ENCODE results near the gene SERP1.
A peak's percentile ranks its signal among the peaks of the same experiment; 100 is the strongest.
"Not testable (repeated sequence)": the region's sequence is repeated elsewhere in the genome, so short reads cannot be mapped to it uniquely, and the experiment has no call there.

Gene SERP1

DNA sequence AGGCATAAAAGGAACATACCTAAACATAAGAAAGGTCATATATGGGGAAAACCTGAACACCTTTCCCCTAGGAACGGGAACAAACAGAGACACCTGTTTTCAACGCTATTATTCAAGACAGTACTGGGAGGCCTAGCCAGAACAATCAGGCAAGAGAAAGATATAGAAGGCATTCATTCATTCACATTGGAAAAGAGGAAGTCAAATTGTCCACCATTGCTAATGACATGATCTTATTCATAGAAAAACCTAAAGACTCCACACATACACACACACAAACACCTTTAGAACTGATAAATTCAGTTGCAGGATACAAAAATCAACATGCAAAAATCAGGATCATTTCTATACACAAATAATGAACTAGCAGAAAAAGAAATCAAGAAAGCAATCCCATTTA is 36.5 kb downstream of the SERP1 start:
- Histone ChIP-seq H3K4me3 (ENCODE audit: low read depth, low read length) (no peak overlapping the region), H3K27me3 (replicated peaks) (no peaks in the 10 kb centered on the region), H3K27ac (no peak overlapping the region), H3K36me3 (replicated peaks) (no peaks in the 10 kb centered on the region)
- in situ Hi-C loops (cut with HindIII; ENCODE audit: low pct_ligation_motif_present, low sequenced_read_pairs), result no loop called here
- no peak for TF ChIP-seq CTCF (IDR thresholded peaks at IDR 0.05; ENCODE audit: low read depth, low read length, missing control alignments)
- no peak for DNase-seq

GRCh38 chr3:150508401-150508800 is 37.9 kb downstream of the SERP1 start:
- H3K4me3 ChIP-seq (ENCODE audit: low read depth, low read length), result no peak overlapping the region
- no peak overlapping the region for H3K27ac ChIP-seq
- H3K36me3 ChIP-seq (replicated peaks), result no peaks in the 10 kb centered on the region
- no peak for DNase-seq
- H3K27me3 ChIP-seq (replicated peaks), result no peaks in the 10 kb centered on the region
- in situ Hi-C loops (cut with HindIII; ENCODE audit: low pct_ligation_motif_present, low sequenced_read_pairs), result no loop called here
- no peak for TF ChIP-seq CTCF (IDR thresholded peaks at IDR 0.05; ENCODE audit: low read depth, low read length, missing control alignments)

DNA sequence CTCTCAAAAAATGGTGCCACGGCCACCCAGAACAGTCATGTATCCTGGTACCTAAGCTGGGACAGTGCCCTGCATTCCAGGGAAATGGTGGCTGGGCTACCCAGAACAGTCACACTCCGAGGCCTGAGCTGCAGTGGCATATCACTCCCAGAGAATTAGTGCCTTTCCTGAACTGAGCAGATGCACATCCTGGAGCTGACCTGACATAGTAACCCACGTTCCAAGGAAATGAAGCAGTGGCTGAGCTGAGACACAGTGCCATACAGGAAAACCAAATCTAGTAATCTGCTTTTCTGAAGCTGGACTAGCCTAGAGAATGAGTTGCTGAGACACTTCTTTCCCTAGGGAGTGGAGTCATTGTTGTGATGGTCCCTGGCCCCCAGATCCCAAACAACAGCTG is 41.8 kb downstream of the SERP1 start:
- H3K4me3 ChIP-seq (ENCODE audit: low read depth, low read length), result no peak overlapping the region
- H3K27me3 ChIP-seq (replicated peaks), result no peaks in the 10 kb centered on the region
- H3K36me3 ChIP-seq (replicated peaks), result no peaks in the 10 kb centered on the region
- H3K27ac ChIP-seq, result no peak overlapping the region
- TF ChIP-seq CTCF (IDR thresholded peaks at IDR 0.05; ENCODE audit: low read depth, low read length, missing control alignments), result no peak
- in situ Hi-C loops (cut with HindIII; ENCODE audit: low pct_ligation_motif_present, low sequenced_read_pairs), result no loop called here
- DNase-seq, result no peak

DNA sequence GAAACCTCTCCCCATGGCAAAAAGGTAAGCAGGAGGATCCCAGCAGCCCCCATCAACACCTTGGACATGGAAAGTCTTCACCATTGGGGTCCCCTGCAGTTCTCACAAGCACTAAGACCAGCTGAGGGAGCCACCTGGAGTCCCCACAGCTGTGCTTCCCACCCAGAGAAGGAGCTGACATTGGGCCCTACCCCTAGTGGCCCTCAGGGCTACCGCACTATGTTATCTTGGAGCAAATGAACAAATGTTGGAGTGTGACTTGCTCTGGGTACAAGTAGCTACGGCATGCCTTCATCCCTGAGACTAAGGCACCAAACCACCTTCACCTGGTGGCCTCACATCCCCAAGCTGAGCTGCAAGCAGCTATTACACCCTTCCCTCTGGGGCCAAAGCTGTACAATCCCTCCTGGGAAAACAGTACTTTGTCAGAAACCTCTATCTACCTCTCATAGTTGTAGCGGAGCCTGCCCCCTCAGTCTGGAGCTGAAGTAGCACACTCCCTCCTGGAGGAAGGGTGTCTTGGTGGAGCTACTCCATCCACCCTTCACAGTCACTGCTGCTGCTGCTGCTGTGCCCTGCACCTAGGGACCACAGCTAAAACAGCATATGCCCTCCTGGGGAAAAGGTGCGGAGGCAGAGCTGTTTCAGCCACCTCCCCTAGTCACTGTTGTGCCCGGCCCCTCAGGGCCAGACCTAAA is 42.7 kb downstream of the SERP1 start:
- peak; percentile 6 for TF ChIP-seq CTCF (IDR thresholded peaks at IDR 0.05; ENCODE audit: low read depth, low read length, missing control alignments)
- H3K27ac ChIP-seq, result no peak overlapping the region
- no peaks in the 10 kb centered on the region for H3K36me3 ChIP-seq (replicated peaks)
- no peak for DNase-seq
- H3K27me3 ChIP-seq (replicated peaks), result no peaks in the 10 kb centered on the region
- in situ Hi-C loops (cut with HindIII; ENCODE audit: low pct_ligation_motif_present, low sequenced_read_pairs), result no loop called here
- H3K4me3 ChIP-seq (ENCODE audit: low read depth, low read length), result no peak overlapping the region

- H3K4me3 ChIP-seq (ENCODE audit: low read depth, low read length); DNase-seq; H3K27ac ChIP-seq; in situ Hi-C loops (cut with HindIII; ENCODE audit: low pct_ligation_motif_present, low sequenced_read_pairs); H3K36me3 ChIP-seq (replicated peaks); H3K27me3 ChIP-seq (replicated peaks): not testable (repeated sequence)
Measured at GRCh38 chr3:150500960-150501359, 45.3 kb downstream of the SERP1 start.

DNA sequence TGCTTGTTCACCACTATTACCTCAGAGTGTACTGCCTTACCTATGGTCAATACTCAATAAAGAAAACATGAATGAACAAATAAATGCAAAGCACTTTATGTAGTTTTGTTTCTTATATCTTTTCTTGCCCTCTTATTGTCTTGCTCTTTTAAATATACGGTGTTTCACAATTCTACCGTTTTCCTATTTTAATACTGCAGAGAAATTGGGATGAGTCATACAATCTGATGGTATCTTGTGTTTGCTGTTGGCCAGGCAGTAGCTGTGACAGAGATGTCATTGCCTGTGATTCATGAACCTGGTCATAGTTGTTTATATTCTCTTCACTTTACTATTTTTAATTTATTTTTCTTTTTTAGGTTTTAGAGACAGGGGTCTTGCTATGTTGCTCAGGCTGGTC is 48.3 kb downstream of the SERP1 start:
- no peak overlapping the region for H3K27ac ChIP-seq
- in situ Hi-C loops (cut with HindIII; ENCODE audit: low pct_ligation_motif_present, low sequenced_read_pairs), result loop anchor here (25.0 kb wide), 1 partner anchor 261 kb away; no protein-coding TSS in a partner anchor

More for the DNA sequence above, 48.3 kb downstream of the SERP1 start:
- TF ChIP-seq CTCF (IDR thresholded peaks at IDR 0.05; ENCODE audit: low read depth, low read length, missing control alignments), result no peak
- H3K36me3 ChIP-seq (replicated peaks), result no peaks in the 10 kb centered on the region
- DNase-seq, result peak; percentile 44
- no peaks in the 10 kb centered on the region for H3K27me3 ChIP-seq (replicated peaks)
- no peak overlapping the region for H3K4me3 ChIP-seq (ENCODE audit: low read depth, low read length)
